DOHH2 (cell line): ENCODE results near the gene VPS41.

Experiments used
- EZH2phosphoT487 ChIP-seq: fragments of 200-600 bp; sonication (generic); IDR thresholded peaks from 2 replicates; pipeline ENCODE4 v1.6.1; 2017; ENCODE audit warnings: borderline replicate concordance, mild to moderate bottlenecking, antibody characterized with exemption, low read length, moderate library complexity, mixed read lengths
- TF ChIP-seq, protein P1 (sequence below): fragments of 200-600 bp; sonication (generic); IDR thresholded peaks from one replicate; pipeline ENCODE4 v1.5.1; 2014; ENCODE audit warnings: antibody characterized with exemption, mild to moderate bottlenecking, low read depth, low read length; ENCODE audit not compliant: poor library complexity, severe bottlenecking

DNA sequence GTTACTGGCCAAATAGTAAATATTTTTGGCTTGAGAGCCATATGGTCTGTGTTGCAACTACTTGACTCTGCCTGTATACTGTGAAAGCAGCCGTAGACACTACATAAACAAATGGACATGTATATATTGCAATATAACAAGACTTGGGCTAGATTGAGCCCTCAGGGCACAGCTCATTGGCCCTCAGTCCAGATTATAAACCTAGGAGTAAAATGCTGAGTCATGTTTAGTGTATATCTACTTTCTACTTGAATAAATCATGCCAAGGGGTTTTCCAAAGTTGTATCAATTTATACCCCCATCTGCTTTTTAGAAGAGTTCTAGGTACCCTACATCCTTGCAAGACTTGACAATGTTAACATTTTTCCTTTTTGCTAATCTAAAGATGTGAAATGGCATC lies 41.3 kb upstream of the VPS41 start:
- no peak for TF ChIP-seq EZH2phosphoT487
- TF ChIP-seq, protein P1, sequence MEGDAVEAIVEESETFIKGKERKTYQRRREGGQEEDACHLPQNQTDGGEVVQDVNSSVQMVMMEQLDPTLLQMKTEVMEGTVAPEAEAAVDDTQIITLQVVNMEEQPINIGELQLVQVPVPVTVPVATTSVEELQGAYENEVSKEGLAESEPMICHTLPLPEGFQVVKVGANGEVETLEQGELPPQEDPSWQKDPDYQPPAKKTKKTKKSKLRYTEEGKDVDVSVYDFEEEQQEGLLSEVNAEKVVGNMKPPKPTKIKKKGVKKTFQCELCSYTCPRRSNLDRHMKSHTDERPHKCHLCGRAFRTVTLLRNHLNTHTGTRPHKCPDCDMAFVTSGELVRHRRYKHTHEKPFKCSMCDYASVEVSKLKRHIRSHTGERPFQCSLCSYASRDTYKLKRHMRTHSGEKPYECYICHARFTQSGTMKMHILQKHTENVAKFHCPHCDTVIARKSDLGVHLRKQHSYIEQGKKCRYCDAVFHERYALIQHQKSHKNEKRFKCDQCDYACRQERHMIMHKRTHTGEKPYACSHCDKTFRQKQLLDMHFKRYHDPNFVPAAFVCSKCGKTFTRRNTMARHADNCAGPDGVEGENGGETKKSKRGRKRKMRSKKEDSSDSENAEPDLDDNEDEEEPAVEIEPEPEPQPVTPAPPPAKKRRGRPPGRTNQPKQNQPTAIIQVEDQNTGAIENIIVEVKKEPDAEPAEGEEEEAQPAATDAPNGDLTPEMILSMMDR = no peak
